Activated naive CD4-positive, alpha-beta T cell (primary cell): ENCODE results near the gene FSTL4.
A peak's percentile ranks its signal among the peaks of the same experiment; 100 is the strongest.
"Not testable (repeated sequence)": the region's sequence is repeated elsewhere in the genome, so short reads cannot be mapped to it uniquely, and the experiment has no call there.

Source experiments
- DNase-seq, 4 experiments: peaks; one replicate each; lab custom pipeline; 2025; lab: John Stamatoyannopoulos, UW

Gene FSTL4

DNA sequence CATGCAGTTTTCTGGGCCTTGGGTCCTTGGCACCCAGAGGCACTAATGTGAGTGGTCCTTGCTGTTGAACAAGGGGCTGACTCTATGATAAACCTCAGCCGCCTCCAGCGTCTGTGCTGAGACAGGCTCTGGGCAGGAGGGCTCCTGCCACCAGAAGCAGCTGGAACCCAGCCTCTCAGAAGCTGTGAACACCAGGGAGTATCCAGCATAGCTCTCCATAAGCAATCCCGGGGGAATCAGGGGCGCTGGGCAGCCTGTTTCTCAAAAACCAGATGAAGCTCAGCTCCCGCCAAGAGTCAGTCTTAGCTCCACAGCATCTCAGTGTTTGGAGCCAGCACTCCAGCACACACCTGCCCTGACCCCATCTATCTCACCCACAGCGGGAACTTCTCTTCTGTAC, 390.3 kb downstream of the FSTL4 start:
- no peak for DNase-seq

DNA sequence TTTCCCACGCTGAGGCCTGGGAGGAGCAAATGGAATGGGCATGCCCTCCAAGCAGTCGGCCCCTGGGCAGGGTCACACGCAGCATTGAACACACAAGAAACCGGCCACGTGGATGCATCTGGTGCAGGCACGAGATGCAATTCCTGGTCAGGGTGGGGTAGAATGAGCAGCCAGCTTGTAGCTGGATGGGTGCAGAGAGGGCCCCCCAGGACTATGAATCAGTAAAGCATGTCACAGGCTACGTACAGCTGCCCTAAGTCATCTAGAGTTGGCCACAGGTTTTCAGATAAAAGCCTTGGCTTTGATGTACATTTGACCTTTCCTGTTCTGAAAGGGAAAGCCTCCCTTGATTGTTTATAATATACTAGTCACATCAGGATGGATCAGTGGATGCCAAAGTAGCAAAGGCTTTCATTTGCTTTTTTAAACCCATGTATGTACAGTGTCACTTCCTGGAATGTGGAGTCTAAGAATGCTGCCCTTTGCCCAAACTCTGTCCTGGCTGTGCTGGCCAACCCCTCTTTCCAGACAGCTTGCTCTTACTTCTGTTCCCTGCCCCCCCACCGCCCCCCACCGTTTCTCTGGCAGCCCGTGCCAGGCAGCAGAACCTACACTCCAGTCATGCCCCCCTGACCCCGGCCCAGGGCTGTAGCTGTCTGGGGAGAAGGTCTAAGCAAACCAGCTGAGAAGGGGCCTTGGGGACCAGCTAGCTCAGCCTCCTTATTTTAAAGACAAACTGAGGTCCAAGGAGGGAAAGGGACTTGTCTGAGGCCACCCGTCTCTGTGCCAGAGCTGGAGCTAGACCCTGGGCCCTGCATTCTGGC, 391.3 kb downstream of the FSTL4 start:
- no peak for DNase-seq

DNA sequence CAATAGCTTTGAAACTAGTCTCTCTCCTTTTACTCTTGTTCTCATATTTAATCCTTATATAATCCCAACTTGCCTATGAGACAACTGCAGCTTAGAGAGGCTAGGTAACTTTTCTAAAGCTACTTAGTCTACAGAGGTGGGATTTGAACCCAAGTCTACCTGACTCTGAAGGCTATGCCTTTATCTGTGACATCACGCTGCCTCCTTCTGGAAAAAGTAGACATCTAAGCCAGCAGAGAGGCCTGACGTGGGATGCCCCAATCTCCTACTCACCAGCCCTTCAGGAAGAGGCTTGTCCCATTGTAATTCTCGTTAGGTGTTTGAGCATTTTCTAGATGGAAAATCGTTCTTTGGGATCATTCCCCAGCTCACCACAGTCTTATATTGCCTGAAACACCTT, 393.0 kb downstream of the FSTL4 start:
- DNase-seq = no peak

DNA sequence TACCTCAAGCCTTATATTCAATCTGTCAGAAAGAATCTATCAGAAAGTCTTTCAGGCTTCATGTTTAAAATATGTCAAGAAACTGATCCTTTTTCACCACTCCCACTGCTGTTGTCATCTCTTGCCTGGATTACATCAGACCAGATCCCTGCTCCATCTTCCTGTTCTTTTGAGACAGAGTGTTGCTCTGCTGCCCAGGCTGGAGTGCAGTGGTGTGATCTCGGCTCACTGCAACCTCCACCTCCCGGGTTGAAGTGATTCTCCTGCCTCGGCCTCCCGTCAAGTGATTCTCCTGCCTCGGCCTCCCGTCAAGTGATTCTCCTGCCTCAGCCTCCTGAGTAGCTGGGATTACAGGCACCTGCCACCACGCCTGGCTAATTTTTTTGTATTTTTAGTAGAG, 396.2 kb downstream of the FSTL4 start:
- not testable (repeated sequence) for DNase-seq

DNA sequence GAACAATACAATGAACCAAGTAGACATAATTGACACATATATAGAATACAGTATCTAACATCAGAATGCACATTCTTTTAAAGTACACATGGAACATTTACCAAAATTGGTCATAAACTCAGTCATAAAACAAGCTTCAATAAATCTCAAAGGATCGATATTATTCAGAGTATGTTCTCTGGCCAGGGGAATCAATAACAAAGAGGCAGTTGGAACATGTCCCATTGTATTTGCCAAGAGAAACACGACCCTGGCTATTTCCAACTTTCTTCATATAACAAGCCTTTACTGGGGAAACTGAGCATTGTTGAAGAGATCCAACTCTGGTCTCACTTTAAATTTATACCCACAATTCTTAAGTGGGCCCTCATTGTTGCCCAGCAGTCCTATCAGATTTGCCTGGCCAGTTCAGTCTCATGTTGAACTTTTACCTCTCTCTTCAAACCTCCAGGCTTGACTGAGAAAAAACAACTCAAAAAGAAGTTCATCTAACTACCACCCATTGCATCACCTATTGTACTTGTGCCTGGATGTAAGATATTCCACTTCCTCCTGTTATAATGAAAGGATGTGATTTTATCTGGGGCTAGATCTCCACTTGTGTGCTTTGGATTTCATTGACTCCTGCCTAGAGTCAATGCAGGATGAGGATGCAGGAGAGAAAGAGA, 398.1 kb downstream of the FSTL4 start:
- no peak for DNase-seq

DNA sequence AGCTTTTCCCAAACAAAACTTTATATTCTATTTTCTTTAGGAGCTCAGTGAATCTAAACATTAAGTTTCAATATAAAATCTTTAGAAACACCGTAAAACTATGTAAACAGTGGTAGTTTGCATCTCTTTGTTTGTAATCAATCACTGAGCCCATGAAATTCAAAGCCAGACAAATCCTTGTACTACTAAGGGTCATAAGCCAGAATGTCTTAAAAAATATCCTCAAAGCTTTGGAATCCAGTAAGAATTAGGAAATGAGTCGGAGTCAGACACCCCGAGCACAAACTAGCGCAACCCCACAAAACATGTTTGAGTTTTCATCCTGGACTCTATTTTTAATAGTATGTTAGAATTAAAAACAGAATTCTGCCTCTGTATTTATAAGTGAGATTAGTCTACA, 406.7 kb downstream of the FSTL4 start:
- DNase-seq = no peak

DNA sequence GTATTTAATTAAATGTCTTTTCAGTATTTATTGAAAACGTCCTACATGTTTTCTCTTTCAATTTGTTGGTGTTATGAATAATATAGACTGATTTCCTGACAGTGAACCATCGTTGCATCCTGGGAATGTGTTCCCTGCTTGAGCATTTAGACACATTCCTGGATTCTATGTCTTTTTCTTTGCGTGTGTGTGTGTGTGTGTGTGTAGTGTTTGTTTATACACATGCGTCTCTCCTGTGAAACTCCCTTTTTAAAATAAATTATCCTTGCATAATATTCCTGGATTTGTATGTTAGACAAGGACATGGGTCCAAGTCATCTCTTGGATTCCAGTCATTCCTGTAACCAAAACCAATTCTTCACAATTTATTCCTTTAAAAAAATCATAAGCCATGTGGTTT, 407.1 kb downstream of the FSTL4 start:
- no peak for DNase-seq

DNA sequence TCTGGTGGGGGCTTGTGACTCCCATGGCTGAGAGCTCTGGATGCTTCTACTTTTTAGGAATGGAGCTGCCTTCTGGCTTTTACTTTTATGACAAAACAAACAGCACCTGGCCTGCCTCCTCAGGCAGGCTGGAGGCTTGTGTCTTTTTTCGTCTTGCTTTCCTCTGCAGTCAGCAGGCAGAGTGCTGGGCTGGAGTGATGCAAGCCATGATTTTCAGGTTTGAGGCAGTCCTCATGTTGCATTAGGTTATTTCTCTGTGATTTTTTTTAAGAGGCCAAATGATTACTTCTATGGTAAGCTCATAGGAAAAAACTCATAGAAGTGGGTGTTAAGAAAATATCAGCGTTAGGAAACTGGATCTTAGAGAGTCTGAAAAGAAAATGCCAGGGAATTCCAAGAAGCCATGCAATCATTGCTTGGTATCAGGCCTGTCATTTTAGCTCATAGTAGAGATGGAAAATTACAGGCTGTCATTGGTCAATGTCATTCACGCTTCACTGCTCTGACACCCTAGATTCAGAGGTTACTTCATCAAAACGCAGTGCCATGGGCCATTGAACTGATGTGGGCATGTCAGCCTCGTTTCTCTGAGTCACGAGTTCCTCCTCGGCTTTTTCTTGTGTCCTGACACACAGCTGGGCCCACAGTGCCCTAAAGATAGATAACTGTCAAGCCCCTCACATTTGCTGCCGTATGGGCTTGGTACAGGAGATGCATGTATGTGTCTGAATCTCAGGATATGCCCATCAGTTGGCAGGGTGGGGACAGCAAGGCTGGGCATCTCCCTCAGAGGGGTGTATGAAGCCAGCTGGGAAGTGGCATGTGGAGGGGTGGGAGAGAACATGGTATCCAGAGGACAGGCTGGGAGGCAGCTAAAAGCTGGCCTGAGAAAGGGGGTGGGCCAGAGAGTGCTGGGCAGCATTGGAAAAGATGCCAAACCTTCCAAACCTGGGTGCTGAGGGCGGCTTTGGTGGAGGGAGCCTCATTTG, 408.7 kb downstream of the FSTL4 start:
- no peak for DNase-seq

DNA sequence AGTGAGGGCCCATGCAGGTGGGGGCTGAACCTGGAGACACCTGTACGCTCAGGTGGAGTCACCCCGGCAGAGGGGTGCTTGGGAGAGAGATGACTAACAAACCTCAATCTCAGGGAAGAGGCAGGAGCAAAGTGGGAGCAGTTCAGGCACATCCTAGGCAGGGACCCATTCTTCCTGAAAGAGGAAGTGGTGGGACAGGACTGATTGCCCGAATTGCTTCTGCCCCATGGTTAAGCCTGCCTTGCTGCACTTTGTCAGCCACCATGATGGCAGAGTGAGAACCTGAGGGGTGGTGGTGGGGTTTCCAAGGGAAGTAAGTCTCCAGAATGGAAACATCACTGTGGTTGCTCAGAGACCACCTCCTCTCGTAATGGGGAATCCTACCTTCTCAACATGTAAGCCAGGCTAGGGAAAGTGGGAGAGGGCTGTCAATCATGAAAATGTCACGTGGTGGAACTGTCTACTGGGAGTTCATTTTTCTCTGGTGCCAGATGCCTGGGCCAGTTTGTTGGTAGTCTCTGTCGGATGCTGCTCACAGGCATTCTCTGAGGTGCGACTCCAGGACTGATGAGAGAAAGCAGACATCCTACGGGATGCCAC, 410.2 kb downstream of the FSTL4 start:
- DNase-seq = no peak

DNA sequence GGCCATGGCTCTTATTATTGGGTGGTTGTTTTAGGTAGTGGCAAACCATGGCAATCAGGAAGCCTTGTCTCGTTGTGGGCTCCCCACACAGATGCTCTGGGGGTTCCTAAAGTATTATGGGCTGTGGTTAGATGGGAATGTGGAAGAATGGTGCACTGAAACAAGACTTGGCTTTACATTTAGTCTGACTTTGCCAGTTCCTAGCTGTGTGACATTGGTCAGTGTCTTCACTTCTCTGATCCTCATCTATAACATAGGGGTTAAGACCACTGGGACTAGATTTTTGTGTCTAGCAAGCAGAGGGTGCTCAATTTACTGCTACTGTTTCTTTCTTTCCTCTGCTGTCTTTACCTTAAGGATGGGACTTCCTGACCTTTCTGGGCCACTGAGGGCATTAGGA, 411.0 kb downstream of the FSTL4 start:
- DNase-seq = no peak

DNA sequence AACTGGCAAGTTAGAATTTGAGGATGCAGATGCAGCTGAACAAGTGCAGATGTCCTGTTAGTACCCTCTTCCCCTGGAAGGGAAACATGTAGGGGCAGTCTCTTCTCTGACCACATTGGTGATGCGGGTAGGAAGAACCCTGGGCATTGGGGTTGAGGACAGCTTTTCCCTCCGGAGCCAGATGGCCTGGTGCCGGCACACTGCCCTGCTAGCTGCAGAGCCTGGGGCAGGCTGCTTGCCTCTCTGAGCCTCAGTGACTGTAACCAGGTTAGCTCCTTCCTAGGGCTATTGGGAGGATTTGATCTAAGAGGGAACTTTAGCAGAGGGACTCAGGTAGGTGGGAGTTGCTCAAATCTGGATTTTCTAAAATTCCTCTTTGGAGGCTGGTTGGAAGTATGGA, 412.1 kb downstream of the FSTL4 start:
- DNase-seq = no peak

DNA sequence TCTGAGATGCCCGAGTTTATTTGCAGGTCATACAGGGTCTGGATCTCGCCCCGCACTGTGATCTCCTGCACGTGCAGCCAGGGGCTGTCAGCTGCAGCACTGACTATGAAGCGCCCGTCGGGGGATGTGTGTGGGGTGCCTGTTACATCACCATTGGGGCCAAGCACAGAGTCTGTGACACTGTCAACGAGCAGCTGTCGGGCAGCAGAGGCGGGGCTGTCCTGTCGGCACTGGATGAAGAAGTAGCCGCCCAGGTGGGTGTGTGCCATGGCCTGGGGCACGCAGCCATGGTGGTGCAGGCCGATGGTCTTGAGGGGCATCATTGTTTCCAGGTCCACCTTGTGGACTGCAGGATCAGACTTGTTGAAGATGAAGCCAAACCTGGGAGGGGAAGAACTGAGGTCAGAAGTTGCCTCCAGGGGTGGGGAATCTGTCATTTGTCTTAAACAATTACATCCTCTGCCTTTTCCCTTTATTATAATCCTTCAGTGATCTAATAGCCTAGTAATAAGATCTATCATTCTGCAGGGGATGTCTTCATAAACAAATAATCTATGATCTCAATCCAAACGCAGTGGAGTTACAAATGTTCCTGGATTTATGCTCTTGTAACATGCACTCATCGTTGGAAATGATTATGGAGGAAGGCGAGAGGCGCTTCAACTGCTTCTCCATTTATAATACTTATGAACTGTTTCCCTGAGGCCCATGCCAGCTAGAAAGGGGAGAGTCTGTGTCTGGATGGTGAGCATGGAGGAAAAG, 412.7 kb downstream of the FSTL4 start:
- no peak for DNase-seq

DNA sequence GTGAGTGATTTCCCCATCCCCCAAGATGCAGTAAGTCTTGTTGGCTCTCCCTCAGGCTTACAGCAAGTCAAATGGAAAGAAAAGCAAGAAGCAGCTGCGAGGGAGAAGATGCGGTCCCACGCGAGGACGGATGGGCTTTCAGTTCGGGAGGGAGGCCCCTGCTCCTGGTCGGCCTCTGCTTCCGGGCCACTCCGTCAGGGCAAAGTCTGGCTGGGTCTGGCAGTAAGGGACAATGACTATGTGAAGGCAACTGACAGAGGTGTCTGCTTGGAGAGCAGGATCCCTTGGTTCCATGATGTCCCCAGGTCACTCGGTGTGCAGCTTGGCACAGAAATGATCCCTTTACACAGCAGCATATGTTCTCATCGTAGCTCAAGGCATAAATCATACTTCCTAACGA, 413.8 kb downstream of the FSTL4 start:
- no peak for DNase-seq

DNA sequence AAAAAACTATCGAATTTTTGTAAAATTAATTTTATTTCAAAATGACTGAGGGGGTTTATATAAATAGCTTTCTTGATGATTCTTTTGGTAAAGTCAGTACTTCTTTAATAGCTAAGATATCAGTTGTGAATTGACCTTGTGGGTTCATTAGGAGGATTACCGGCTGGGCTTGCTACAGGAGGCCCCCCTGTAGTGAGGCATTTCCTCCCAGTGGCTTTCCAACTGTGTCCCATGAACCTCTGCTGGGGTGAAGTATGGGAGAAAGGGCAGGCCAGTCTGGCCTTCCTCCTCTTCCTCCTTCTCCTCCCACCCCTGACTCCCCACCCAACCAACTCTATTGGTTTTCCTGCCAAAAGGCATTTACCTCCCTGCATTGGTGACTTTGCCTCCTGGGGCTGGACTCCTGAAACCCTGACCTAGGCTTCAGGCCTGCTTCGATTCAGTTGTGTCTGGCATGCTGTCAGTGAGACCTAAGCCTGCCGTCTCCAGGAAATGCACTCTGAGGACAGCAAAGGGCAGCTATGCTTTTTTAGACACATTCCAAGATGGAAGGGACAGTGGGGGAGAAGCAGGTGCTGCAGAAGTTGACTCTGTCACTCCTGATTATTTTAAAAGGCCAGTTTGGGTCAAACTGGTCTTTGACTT, 415.8 kb downstream of the FSTL4 start:
- DNase-seq = no peak

DNA sequence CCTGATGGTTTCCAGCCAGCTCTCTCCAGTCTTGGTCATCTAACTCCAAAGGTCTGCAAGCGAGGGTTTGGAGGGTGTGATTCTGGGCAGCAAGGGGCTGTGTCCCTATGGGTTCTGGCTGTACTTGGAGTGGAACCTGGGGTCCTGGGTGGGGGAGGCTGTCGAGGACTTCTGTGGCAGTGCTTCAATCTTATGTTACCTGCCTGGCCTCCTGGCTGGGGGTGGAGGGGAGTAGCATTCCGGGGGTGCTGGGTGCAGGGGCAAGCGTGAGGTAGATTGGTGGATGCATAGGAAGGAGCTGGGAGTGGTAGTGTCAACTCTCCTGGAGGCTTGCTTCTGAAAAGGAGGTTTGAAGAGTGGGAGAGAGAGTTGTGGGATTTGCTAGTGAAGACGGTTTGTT, 417.1 kb downstream of the FSTL4 start:
- no peak for DNase-seq

DNA sequence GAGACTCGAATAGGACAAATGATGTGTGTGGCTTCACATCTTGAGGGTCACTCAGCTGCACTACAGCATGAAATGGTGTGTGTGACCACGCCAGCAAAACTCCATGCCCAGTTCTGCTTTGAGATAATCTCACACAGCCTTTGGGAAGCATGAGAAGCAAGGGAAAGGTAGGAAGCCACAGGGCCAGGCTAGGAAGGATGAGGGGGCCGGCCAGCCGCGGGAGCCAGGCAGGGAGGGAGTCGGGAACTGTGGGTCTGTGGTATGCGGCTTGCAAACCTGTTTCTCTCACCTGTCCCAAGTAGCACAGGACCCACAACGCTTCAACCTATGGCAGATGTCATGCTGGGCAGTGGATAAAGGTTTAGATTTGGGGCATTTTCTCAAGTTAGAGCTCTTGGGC, 418.5 kb downstream of the FSTL4 start:
- no peak for DNase-seq

DNA sequence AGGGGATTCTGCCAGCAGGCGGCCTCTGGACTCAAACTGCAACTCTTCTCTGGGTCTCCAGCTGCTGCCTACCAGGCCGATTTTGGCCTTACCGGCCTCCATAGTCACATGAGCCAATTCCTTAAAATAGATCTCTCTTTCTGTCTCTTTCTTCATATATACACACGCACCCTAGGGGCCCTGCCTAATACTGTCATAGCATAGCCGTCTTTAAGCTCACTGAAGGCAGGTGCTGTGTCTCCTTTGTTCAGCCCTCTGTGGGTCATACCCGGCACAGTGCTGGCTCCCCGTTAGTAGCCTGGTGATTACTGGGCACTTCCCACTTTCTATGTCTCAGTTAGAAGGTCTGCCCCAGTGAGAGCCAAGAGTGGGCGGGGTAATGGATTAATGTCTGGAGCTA, 419.6 kb downstream of the FSTL4 start:
- no peak for DNase-seq

DNA sequence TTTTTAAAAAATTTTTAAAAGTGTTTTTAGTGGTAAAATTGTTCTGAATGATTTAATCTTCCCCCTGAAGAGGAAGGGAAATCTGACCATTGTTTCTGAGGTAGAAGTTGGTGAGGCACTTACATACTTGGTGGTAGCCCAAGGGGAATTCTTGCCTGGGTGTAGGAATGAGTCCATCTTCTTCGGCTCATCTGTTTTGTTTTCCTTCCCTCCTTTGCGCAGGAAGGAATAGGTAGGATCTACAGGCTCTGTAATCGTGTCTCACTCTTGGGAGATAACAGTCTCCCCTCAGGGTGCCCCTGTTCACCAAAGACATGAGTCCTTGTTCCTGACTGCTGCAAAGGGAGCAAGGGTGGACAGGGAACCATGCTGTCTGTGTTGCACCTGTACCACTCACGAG, 422.5 kb downstream of the FSTL4 start:
- DNase-seq = no peak

DNA sequence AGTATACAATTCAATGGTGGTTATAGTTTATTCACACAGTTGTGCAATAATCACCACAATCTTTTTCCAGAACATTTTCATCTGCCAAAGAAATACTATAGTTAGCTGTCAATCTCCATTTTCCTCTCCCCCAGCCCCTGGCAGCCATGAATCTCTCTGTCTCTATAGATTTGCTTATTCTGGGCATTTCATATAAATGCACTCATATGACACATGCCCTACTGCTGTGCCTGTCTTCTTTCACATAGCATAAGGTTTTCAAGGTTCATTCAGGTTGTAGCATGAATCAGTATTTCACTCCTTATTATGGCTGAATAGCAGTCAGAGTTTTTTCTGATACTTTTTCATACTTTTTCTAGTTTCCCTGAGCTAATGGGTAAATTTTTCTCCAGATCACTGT, 432.9 kb downstream of the FSTL4 start:
- DNase-seq = no peak

DNA sequence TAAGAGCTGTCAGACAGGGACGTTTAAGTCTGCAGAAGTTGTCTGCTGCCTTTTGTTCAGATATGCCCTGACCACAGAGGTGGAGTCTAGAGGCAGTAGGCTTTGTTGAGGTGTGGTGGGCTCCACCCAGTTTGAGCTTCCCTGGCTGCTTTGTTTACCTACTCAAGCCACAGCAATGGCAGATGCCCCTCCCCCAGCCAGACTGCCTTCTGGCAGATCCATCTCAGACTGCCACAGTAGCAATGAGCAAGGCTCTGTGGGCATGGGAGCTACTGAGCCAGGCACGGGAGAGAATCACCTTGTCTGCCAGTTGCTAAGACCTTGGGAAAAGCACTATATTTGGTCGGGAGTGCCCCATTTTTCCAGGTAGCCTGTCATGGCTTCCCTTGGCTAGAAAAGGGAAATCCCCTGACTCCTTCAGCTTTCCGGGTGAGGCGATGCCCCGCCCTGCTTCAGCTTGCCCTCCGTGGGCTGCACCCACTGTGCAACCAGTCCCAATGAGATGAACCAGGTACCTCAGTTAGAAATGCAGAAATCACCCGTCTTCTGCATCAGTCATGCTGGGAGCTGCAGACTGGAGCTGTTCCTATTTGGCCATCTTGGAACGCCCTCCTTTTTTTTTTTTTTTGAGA, 441.5 kb downstream of the FSTL4 start:
- DNase-seq = peak in 2 of 4 experiments; percentile 51 to 66
